Esophagus muscularis mucosa (tissue), 4 donors: ENCODE measurements around the gene SIDT2. TPM values are rescaled to one million over a fixed set of nuclear protein-coding genes. Genes with fewer than 3 reads are reported as not detected.

Experiments
- DNase-seq: peaks from one replicate; pipeline ENCODE4 v3.0.0-alpha.2; 2017; ENCODE audit errors: extremely low spot score
- H3K27ac ChIP-seq, 4 donors: fragments of 200-600 bp; sonication (generic); replicated peaks in 1 of 4; 1 replicate in 3 of 4; 2 replicates in 1 of 4; pipeline ENCODE4 v1.5.1; 2016 to 2019; ENCODE audit warnings: mild to moderate bottlenecking in 1 of 4
- H3K27me3 ChIP-seq, 4 donors: fragments of 200-600 bp; sonication (generic); one replicate each; pipeline versions ENCODE4 v1.5.1 to v1.6.0; 2016 to 2019
- H3K36me3 ChIP-seq, 4 donors: fragments of 200-600 bp; sonication (generic); one replicate each; pipeline ENCODE4 v1.5.1; 2016 to 2019
- H3K4me1 ChIP-seq, 4 donors: fragments of 200-600 bp; sonication (generic); one replicate each; pipeline ENCODE4 v1.5.1; 2016 to 2019
- H3K4me3 ChIP-seq, 4 donors: fragments of 200-600 bp; sonication (generic); 1 replicate in 2 of 4; 2 replicates in 2 of 4; pipeline ENCODE4 v1.5.1; 2016 to 2019; ENCODE audit warnings: mild to moderate bottlenecking in 4 of 4, moderate library complexity in 1 of 4
- H3K9me3 ChIP-seq, 4 donors: fragments of 200-600 bp; sonication (generic); 1 replicate in 3 of 4; 2 replicates in 1 of 4; pipeline ENCODE4 v1.5.1; 2016 to 2019
- EP300 ChIP-seq: sonication (generic); formaldehyde crosslinking; IDR thresholded peaks from one replicate; pipeline ENCODE4 v1.6.1; 2017; ENCODE audit warnings: antibody characterized with exemption
- POLR2A ChIP-seq: fragments of 450-650 bp; IDR thresholded peaks from one replicate; pipeline ENCODE4 v1.6.1; 2017; ENCODE audit warnings: antibody characterized with exemption, moderate library complexity, mild to moderate bottlenecking, low read depth
- POLR2AphosphoS5 ChIP-seq, 2 donors: sonication (generic); formaldehyde crosslinking; IDR thresholded peaks; one replicate each; pipeline ENCODE4 v1.6.1; 2017; ENCODE audit warnings: antibody characterized with exemption in 2 of 2
- WGBS: methylation state at CpG from one replicate; pipeline ENCODE4 v1.1.5; 2018; 5-methylcytosine and 5-hydroxymethylcytosine counted together
- intact Hi-C: fragments of 100-400 bp; cut with DNase I; formaldehyde crosslinking; loops from one replicate; pipeline ENCODE4 v1.15.1; 2023
- total RNA-seq, 4 donors: library from RNA; depleted of rRNA; stranded (reverse); fragments of >200 nt; gene quantifications; one replicate each; pipeline versions ENCODE4 v1.1.0 to v1.2.1, GENCODE V29; 2016
- TF ChIP-seq, protein P1 (sequence below), 3 experiments: fragments of 200-600 bp in 2 of 3; fragments of 450-650 bp in 1 of 3; sonication (generic) in 2 of 3; IDR thresholded peaks; one replicate each; pipeline ENCODE4 v1.5.1; 2017 to 2019; ENCODE audit warnings: antibody characterized with exemption in 3 of 3, mild to moderate bottlenecking in 2 of 3, moderate library complexity in 1 of 3

SIDT2 gene
- total RNA-seq, 4 donors from 2014 or later, result 26.5 to 34.1 (median 29.3) TPM

DNA sequence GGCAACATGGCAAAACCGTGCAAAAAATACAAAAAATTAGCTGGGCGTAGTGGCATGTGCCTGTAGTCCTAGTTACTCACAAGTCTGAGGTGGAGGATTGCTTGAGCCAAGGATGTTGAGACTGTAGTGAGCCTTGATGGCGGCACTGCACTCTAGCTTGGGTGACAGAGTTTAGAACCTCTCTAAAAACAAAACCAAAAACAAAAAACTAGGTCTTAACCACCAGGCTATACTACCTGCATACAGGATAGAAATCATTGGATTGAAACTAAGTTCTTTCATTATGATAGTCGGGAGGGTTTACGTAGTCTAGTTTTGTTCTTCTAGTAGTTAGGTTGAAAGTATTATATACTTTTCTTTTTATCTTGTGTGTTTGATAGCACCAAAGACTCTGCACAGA is 59.7 kb downstream of the SIDT2 start:
- no peaks in the 10 kb centered on the region for H3K9me3 ChIP-seq
- TF ChIP-seq POLR2AphosphoS5 (IDR thresholded peaks at IDR 0.05), result no peak
- TF ChIP-seq, protein P1, sequence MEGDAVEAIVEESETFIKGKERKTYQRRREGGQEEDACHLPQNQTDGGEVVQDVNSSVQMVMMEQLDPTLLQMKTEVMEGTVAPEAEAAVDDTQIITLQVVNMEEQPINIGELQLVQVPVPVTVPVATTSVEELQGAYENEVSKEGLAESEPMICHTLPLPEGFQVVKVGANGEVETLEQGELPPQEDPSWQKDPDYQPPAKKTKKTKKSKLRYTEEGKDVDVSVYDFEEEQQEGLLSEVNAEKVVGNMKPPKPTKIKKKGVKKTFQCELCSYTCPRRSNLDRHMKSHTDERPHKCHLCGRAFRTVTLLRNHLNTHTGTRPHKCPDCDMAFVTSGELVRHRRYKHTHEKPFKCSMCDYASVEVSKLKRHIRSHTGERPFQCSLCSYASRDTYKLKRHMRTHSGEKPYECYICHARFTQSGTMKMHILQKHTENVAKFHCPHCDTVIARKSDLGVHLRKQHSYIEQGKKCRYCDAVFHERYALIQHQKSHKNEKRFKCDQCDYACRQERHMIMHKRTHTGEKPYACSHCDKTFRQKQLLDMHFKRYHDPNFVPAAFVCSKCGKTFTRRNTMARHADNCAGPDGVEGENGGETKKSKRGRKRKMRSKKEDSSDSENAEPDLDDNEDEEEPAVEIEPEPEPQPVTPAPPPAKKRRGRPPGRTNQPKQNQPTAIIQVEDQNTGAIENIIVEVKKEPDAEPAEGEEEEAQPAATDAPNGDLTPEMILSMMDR (IDR thresholded peaks at IDR 0.05), result no peak
- no peak for TF ChIP-seq EP300
- no peak for TF ChIP-seq POLR2A
- H3K36me3 ChIP-seq, result peaks cover 27 to 58% (median 45%) of the 10 kb centered on the region in 4 donors
- H3K4me3 ChIP-seq, result no peak overlapping the region
- peaks cover 8 to 13% (median 11%) of the 10 kb centered on the region in 4 donors for H3K4me1 ChIP-seq
- 88% methylated on average over 5 of the region's 5 CpGs for WGBS
- intact Hi-C loops, result loop anchor here (10.0 kb wide), 1 partner anchor 463 kb away; the partner anchor contains the start of gene BUD13
- H3K27me3 ChIP-seq, result no peaks in the 10 kb centered on the region
- no peak overlapping the region for H3K27ac ChIP-seq
- no peak for DNase-seq

DNA sequence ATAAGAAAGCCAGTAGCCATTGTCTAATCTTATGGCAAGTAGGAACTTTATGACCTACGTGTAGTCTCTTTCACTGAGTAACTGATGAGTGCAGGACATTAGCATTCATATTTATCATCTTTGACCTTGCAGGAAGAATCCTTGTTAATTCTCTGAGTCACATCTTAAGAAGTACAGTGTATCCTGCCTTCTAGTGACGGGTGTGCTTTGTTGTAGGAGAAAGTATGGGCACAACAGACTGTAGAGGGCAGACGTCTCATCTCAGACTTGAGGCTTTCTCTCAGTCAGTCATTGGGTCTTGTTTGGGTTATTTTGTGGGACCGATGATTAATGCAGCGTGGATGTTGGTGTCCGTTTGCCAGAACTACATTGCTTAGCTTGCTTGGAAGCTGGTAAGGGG is 60.8 kb downstream of the SIDT2 start:
- H3K27me3 ChIP-seq, result no peaks in the 10 kb centered on the region
- TF ChIP-seq POLR2A (no peak), POLR2AphosphoS5 (IDR thresholded peaks at IDR 0.05) (no peak), EP300 (no peak)
- TF ChIP-seq, protein P1 (IDR thresholded peaks at IDR 0.05), result no peak
- intact Hi-C loops, result loop anchor here (10.0 kb wide), 1 partner anchor 464 kb away; the partner anchor contains the start of gene BUD13
- no peak overlapping the region for H3K4me3 ChIP-seq
- H3K9me3 ChIP-seq, result no peaks in the 10 kb centered on the region
- 78% methylated on average over 6 of the region's 6 CpGs for WGBS
- DNase-seq, result no peak
- peaks cover 31 to 66% (median 55%) of the 10 kb centered on the region in 4 donors for H3K36me3 ChIP-seq
- peaks cover 0 to 2% (median under 1%) of the 10 kb centered on the region in 4 donors for H3K4me1 ChIP-seq
- no peak overlapping the region for H3K27ac ChIP-seq

Other genes with a start within 250 kb of the SIDT2 start
- 10 to 100 TPM; 39.5 to 53.5 (median 42.3) TPM for gene SIK3, start 80.3 kb upstream of the SIDT2 start, total RNA-seq
- 10 to 100 TPM; 40.3 to 63.0 (median 47.4) TPM for gene PAFAH1B2, start 34.5 kb upstream of the SIDT2 start, total RNA-seq
- gene TAGLN, start 20.6 kb downstream of the SIDT2 start, total RNA-seq, result over 10,000 TPM; 12,513 to 19,293 (median 14,679) TPM
- 10 to 100 TPM; 27.8 to 43.7 (median 31.9) TPM for gene PCSK7, start 53.3 kb downstream of the SIDT2 start, total RNA-seq
- 10 to 100 TPM; 12.4 to 21.5 (median 18.4) TPM for gene RNF214, start 53.9 kb downstream of the SIDT2 start, total RNA-seq
- 10 to 100 TPM in 3 of 4 donors, 1 to 10 TPM in 1; 7.5 to 13.2 (median 11.1) TPM for gene BACE1-AS, start 112.6 kb downstream of the SIDT2 start, total RNA-seq
- 10 to 100 TPM; 20.8 to 37.7 (median 23.9) TPM for gene BACE1, start 137.5 kb downstream of the SIDT2 start, total RNA-seq
- gene CEP164, start 149.1 kb downstream of the SIDT2 start, total RNA-seq, result 10 to 100 TPM; 16.4 to 21.2 (median 18.7) TPM